Effector memory CD4-positive, alpha-beta T cell (primary cell): ENCODE data around the gene CIAO2B.
A peak's percentile ranks its signal among the peaks of the same experiment; 100 is the strongest.
"Not testable (repeated sequence)": the region's sequence is repeated elsewhere in the genome, so short reads cannot be mapped to it uniquely, and the experiment has no call there.

Experiments used
- DNase-seq, 3 donors: peaks; one replicate each; pipeline ENCODE4 v3.0.0-alpha.2; 2020
- H3K27ac ChIP-seq: 2 replicates; pipeline ENCODE4 v1.7.0; 2013; ENCODE audit warnings: mild to moderate bottlenecking, low read length, moderate library complexity; ENCODE audit not compliant: insufficient read depth, poor library complexity, severe bottlenecking
- H3K27me3 ChIP-seq: replicated peaks from 2 replicates; pipeline ENCODE4 v1.7.0; 2013; ENCODE audit warnings: mild to moderate bottlenecking, low read length; ENCODE audit not compliant: insufficient read depth, control insufficient read depth, poor library complexity, severe bottlenecking
- H3K36me3 ChIP-seq: 2 replicates; pipeline ENCODE4 v1.7.0; 2013; ENCODE audit warnings: mild to moderate bottlenecking, low read length, moderate library complexity; ENCODE audit not compliant: control insufficient read depth, insufficient read depth
- H3K4me1 ChIP-seq: 2 replicates; pipeline ENCODE4 v1.7.0; 2013; ENCODE audit warnings: low read length, mild to moderate bottlenecking; ENCODE audit not compliant: control insufficient read depth, insufficient read depth, poor library complexity, severe bottlenecking
- H3K4me3 ChIP-seq: 2 replicates; pipeline ENCODE4 v1.7.0; 2013; ENCODE audit warnings: low read length, low read depth, mild to moderate bottlenecking; ENCODE audit not compliant: insufficient read depth, poor library complexity, severe bottlenecking
- H3K9me3 ChIP-seq: 2 replicates; pipeline ENCODE4 v1.7.0; 2013; ENCODE audit warnings: mild to moderate bottlenecking, low read length, moderate library complexity; ENCODE audit not compliant: control insufficient read depth

The CIAO2B gene

DNA sequence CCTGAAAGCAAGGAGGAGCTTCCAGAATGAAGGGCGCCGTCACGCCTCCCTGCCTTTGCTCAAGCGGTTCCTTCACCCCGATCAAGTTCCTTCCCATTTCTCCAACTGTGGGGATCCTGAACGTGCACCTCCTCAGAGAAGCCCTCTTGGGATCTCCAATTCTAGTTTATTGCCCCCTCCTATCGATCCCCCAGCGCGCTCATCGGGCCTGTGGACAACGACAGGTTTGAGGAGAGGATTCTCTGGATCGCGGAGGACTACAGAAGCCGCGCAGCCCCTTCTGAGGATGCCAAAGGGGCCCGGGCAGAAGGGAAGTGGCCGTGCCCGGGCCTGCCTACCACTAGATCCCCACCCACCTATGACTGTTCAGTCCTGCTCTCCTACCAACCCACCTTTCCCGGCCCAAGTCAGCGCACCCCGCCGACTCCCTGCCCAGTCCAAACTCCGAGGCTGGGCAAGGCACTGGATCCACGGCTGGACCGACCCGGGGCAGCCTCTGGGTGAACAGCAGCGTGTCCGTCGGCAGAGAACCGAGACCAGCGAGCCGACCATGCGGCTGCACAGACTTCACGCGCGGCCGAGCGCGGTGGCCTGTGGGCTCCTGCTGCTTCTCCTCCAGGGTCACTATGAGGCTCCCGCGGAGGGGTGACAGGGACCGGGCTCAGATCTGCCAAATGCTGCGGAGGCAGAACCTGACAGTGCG, 14.1 kb upstream of the CIAO2B start:
- no peak overlapping the region for H3K27ac ChIP-seq
- DNase-seq = no peak

DNA sequence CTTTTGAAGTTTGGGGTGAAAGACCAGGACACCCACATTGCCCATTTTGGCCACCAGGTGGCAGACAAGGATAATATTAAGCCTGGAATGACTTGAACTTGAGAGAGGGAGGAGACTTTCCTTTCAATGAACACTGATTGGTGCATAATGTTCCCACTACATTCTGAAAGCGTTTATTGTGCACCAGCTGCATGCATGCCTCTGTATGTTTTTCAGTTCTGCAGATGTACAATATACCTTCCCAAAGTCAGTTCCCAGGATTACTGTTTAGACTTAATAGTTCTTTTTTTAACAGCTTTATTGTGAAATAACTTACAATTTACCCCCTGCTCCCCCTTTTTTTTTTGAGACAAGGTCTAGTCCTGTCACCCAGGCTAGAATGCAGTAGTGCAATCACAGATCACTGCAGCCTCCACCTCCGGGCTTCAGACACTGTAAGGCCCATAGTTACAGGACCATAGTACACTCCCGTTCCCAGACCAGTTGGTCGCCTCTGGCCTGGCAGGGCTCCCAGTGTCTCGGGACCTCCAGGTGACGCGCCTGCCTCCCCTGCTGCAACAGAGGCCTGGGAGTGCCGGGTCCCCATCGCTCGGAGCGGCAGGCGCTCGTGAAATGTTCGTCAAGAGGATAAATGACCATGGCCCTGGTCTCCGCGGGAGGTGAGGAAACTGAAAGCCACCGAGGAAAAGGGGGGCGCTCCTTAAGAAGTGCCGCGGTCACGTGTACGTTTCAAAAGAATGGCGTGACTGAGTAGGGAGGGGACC, 13.3 kb upstream of the CIAO2B start:
- H3K27me3 ChIP-seq = peaks cover 24% of the 10 kb centered on the region
- H3K36me3 ChIP-seq = peaks cover 12% of the 10 kb centered on the region
- peak; percentile 55 to 79 (median 69) for DNase-seq
- peaks cover 10% of the 10 kb centered on the region for H3K4me1 ChIP-seq
- no peak overlapping the region for H3K27ac ChIP-seq
- peak overlapping the region; percentile 70 for H3K4me3 ChIP-seq
- no peaks in the 10 kb centered on the region for H3K9me3 ChIP-seq

More for the DNA sequence above, 14.1 kb upstream of the CIAO2B start:
- H3K27me3 ChIP-seq = peaks cover 24% of the 10 kb centered on the region
- H3K36me3 ChIP-seq = peaks cover 6% of the 10 kb centered on the region
- peak overlapping the region; percentile 70 for H3K4me3 ChIP-seq
- peaks cover 10% of the 10 kb centered on the region for H3K4me1 ChIP-seq
- no peaks in the 10 kb centered on the region for H3K9me3 ChIP-seq

- no peaks in the 10 kb centered on the region for H3K9me3 ChIP-seq
- no peak overlapping the region for H3K4me3 ChIP-seq
- no peak overlapping the region for H3K27ac ChIP-seq
These were observed 12.7 kb upstream of the CIAO2B start for GRCh38 chr16:66946974-66947301.

GRCh38 chr16:66946541-66946940, 12.3 kb upstream of the CIAO2B start:
- peaks cover 10% of the 10 kb centered on the region for H3K4me1 ChIP-seq
- H3K27ac ChIP-seq = no peak overlapping the region
- H3K27me3 ChIP-seq = peaks cover 23% of the 10 kb centered on the region
- H3K4me3 ChIP-seq = no peak overlapping the region
- H3K36me3 ChIP-seq = peaks cover 21% of the 10 kb centered on the region
- no peak for DNase-seq
- H3K9me3 ChIP-seq = no peaks in the 10 kb centered on the region

More at GRCh38 chr16:66946974-66947301, 12.7 kb upstream of the CIAO2B start:
- Histone ChIP-seq H3K4me1 (peaks cover 10% of the 10 kb centered on the region), H3K27me3 (peaks cover 24% of the 10 kb centered on the region), H3K36me3 (peaks cover 17% of the 10 kb centered on the region)
- DNase-seq = no peak

- no peak for DNase-seq
- no peaks in the 10 kb centered on the region for H3K9me3 ChIP-seq
- peaks cover 10% of the 10 kb centered on the region for H3K4me1 ChIP-seq
- H3K36me3 ChIP-seq = peaks cover 27% of the 10 kb centered on the region
- no peak overlapping the region for H3K4me3 ChIP-seq
- H3K27ac ChIP-seq = no peak overlapping the region
- peaks cover 18% of the 10 kb centered on the region for H3K27me3 ChIP-seq
These were observed 11.7 kb upstream of the CIAO2B start for GRCh38 chr16:66945939-66946338.

DNA sequence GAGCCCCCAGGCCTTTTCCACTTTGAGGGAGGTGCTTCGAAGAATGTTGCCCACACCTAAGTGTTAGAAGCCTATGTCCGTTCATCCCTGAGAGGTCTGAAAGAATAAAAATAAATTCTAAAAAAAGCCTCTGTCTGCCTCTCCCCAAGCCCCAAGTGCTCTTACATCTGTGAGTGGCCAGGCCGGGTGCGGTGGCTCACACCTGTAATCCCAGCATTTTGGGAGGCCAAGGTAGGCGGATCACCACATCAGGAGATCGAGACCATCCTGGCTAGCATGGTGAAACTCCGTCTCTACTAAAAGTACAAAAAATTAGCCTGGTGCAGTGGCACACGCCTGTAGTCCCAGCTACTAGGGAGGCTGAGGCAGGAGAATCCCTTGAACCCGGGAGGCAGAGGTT, 10.8 kb upstream of the CIAO2B start:
- H3K9me3 ChIP-seq, H3K27ac ChIP-seq, H3K4me3 ChIP-seq, DNase-seq: not testable (repeated sequence)
- Histone ChIP-seq H3K27me3 (peaks cover 13% of the 10 kb centered on the region), H3K36me3 (peaks cover 37% of the 10 kb centered on the region), H3K4me1 (peaks cover 10% of the 10 kb centered on the region)

DNA sequence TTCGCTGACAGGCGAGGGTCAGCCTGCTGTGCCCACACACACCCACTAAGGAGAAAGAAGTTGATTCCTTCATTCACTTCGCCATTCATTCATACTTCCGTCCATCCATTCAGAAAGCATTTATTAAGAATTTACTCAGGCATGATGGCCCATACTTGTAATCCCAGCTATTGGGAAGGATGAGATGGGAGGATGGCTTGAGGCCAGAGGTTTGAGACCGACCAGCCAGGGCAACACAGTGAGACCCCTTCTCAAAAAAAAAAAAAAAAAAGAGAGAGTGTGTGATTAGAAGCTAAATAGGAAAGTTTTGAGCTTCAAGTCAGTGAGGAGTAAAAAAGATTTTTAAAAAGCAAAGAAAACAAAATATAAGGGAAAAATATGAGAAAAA, 9.8 kb upstream of the CIAO2B start:
- no peaks in the 10 kb centered on the region for H3K9me3 ChIP-seq
- DNase-seq = no peak
- peaks cover 11% of the 10 kb centered on the region for H3K27me3 ChIP-seq
- no peak overlapping the region for H3K27ac ChIP-seq
- peaks cover 10% of the 10 kb centered on the region for H3K4me1 ChIP-seq
- H3K4me3 ChIP-seq = no peak overlapping the region
- peaks cover 46% of the 10 kb centered on the region for H3K36me3 ChIP-seq

DNA sequence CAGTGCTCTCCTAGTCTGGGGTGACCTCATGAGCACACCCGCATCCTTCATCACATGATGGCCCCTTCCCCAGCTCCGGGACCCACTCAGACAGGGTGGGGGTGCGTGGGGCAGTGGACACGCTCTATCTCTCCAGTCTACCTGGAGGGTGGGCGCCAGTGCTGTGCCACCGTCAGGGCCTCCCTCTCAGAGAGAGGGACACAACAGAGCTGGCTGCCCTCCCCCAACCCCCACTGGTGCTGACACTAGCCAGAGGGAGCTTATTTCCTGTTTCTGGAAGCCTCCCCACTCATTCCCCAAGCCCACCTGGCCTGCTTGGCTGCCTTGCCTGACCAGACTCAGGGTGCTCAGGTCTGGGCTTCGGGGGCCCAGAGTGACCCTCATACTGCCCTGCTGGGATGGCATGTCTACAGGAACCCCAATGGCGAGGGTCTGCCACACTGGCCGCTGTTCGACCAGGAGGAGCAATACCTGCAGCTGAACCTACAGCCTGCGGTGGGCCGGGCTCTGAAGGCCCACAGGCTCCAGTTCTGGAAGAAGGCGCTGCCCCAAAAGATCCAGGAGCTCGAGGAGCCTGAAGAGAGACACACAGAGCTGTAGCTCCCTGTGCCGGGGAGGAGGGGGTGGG, 9.3 kb upstream of the CIAO2B start:
- no peak for DNase-seq
- Histone ChIP-seq H3K27me3 (peaks cover 6% of the 10 kb centered on the region), H3K9me3 (no peaks in the 10 kb centered on the region), H3K4me1 (peaks cover 5% of the 10 kb centered on the region), H3K36me3 (peaks cover 49% of the 10 kb centered on the region), H3K27ac (no peak overlapping the region), H3K4me3 (no peak overlapping the region)

DNA sequence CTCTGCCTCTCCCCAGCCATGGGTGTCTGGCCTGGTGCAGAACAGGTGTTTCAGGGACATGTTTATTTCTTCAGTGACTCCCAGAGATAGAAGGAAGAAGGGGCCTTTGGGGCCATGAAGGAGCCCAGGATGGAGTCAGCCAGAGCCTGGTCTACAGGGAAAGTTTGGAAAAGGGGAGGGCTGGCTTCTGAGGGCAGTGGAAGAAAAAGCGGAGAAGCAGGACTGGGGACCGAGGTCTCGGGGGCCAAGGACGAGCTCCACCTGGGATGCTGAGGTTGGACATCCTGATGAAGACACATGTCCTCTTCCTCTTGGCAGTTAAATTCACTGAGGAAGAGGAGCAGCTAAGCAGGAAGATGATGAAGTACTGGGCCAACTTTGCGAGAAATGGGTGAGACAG, 8.8 kb upstream of the CIAO2B start:
- Histone ChIP-seq H3K27ac (no peak overlapping the region), H3K9me3 (no peaks in the 10 kb centered on the region), H3K36me3 (peaks cover 49% of the 10 kb centered on the region), H3K27me3 (no peaks in the 10 kb centered on the region), H3K4me1 (peaks cover 2% of the 10 kb centered on the region), H3K4me3 (no peak overlapping the region)
- no peak for DNase-seq

GRCh38 chr16:66940236-66940635, 6.0 kb upstream of the CIAO2B start:
- no peak for DNase-seq
- Histone ChIP-seq H3K27me3 (no peaks in the 10 kb centered on the region), H3K36me3 (peaks cover 49% of the 10 kb centered on the region), H3K4me1 (peaks cover 9% of the 10 kb centered on the region), H3K9me3 (no peaks in the 10 kb centered on the region), H3K27ac (no peak overlapping the region), H3K4me3 (no peak overlapping the region)
